ENCODE measurements around the gene DIO1. TPM values are rescaled to one million over a fixed set of nuclear protein-coding genes. Genes with fewer than 3 reads are reported as not detected.

The DIO1 gene
- polyA plus RNA-seq, 1 of the 3 experiments (the other 2 are of a cell fraction): not detected

DNA sequence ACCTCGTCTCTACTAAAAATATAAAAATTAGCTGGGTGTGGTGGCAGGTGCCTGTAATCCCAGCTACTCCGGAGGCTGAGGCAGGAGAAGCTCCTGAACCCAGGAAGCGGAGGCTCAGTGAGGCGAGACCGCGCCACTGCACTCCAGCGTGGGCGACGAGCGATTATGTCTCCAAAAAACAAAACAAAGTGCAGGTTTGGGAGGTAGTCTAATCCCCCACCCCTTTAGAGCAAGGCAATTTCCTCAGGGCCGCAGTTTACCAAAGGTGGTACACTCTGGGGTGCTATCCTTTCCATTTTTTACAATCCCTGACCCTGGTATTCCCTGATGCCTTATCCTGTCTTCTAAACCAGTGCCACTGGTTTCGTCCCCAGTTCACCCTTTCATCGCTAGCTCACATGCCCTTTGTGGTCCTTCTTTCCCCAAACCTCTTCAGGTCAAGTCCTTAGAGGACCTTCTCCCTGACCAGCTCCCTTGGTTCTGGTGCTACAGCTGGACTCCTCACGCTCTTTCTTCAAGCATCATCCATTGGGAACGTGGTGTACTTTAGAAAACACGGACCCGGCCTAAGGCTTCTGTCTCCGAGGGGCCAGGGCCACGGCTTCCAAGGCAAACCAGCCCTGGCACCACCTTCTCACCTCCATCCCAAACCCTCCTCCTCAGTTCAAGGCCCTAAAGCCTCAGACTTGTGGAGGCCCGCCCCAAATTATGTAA lies 50.6 kb downstream of the DIO1 start (continued):
- TF ChIP-seq EP300 (IDR thresholded peaks at IDR 0.05; ENCODE audit: borderline replicate concordance in 1 of 2, low read depth in 1 of 2, low read length in 1 of 2) (no peak), FOXJ3 (CRISPR knock-in tag; IDR thresholded peaks at IDR 0.05) (no peak), YY1 (IDR thresholded peaks at IDR 0.05; ENCODE audit: low read depth) (no peak), GABPA (IDR thresholded peaks at IDR 0.05; ENCODE audit: low read depth) (no peak), SMC3 (IDR thresholded peaks at IDR 0.05; ENCODE audit: low read depth, low read length) (no peak), JUND (IDR thresholded peaks at IDR 0.05) (no peak), RFX5 (IDR thresholded peaks at IDR 0.05; ENCODE audit: low read length) (no peak)

DNA sequence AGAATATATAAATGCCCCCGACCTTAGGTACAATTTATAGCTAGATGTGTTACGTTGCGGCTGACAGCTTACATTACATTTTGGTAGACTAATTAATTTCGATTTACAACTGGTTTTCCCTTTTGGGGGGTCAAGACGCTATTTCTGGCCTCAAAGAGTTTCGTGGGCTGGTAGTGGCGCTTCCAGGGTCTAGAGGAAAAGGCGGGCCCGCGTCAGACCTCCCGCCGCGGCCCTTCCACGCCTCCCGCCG lies 51.1 kb downstream of the DIO1 start:
- Histone ChIP-seq H3K4me1 (ENCODE audit: control insufficient read depth in 1 of 2, insufficient read depth in 2 of 2, low read depth in 1 of 2, low read length in 1 of 2) (peaks cover 11 to 28% of the 10 kb centered on the region in 2 experiments; a peak in 2 of 4 replicates), H3K36me3 (replicated peaks in 1 of 2; ENCODE audit: control insufficient read depth in 1 of 2, insufficient read depth in 2 of 2, low read length in 1 of 2) (peaks cover 11 to 16% of the 10 kb centered on the region in 2 experiments), H3K27me3 (ENCODE audit: insufficient read depth) (no peaks in the 10 kb centered on the region), H3K9me3 (no peaks in the 10 kb centered on the region), H3K9ac (peak overlapping the region; percentile 83), H3K27ac (ENCODE audit: low read depth in 2 of 2, low read length in 1 of 2) (peak overlapping the region; percentile 74 to 85), H3K9me2 (no peaks in the 10 kb centered on the region), H3K4me3 (ENCODE audit: low read depth in 2 of 2, low read length in 1 of 2) (peak overlapping the region; percentile 72 to 95), H4K20me1 (ENCODE audit: insufficient read depth) (peaks cover 12% of the 10 kb centered on the region), H2AFZ (ENCODE audit: low read depth) (peak overlapping the region; percentile 79; the same call in 1 of the 2 replicates), H3F3A (replicated peaks; ENCODE audit: insufficient read depth) (no peaks in the 10 kb centered on the region), H3K79me2 (ENCODE audit: insufficient read depth) (peaks cover 77% of the 10 kb centered on the region), H3K4me2 (peak overlapping the region; percentile 75)
- 2% methylated on average over 16 of the region's 16 CpGs for WGBS (ENCODE audit: low lambda C conversion rate)
- TF ChIP-seq, protein P1, sequence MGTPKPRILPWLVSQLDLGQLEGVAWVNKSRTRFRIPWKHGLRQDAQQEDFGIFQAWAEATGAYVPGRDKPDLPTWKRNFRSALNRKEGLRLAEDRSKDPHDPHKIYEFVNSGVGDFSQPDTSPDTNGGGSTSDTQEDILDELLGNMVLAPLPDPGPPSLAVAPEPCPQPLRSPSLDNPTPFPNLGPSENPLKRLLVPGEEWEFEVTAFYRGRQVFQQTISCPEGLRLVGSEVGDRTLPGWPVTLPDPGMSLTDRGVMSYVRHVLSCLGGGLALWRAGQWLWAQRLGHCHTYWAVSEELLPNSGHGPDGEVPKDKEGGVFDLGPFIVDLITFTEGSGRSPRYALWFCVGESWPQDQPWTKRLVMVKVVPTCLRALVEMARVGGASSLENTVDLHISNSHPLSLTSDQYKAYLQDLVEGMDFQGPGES (IDR thresholded peaks at IDR 0.05; ENCODE audit: low read depth, low read length): no peak
- TF ChIP-seq RCOR1 (IDR thresholded peaks at IDR 0.05; ENCODE audit: low read length): no peak
- TF ChIP-seq EZH2phosphoT487 (IDR thresholded peaks at IDR 0.05; ENCODE audit: borderline replicate concordance, low read depth): no peak
- no peak for DNase-seq
- CTCF ChIA-PET: interaction anchor here (0.7 to 11.2 kb wide), 4 partner anchors 50 to 104 kb away, joined by 3 to 100 read pairs (median 3); no protein-coding TSS in a partner anchor
- POLR2A ChIA-PET: interaction anchor here (0.9 to 1.6 kb wide), 6 partner anchors 9 to 107 kb away, joined by 3 to 5 read pairs (median 4); partner anchors contain the start of gene TMEM59

DNA sequence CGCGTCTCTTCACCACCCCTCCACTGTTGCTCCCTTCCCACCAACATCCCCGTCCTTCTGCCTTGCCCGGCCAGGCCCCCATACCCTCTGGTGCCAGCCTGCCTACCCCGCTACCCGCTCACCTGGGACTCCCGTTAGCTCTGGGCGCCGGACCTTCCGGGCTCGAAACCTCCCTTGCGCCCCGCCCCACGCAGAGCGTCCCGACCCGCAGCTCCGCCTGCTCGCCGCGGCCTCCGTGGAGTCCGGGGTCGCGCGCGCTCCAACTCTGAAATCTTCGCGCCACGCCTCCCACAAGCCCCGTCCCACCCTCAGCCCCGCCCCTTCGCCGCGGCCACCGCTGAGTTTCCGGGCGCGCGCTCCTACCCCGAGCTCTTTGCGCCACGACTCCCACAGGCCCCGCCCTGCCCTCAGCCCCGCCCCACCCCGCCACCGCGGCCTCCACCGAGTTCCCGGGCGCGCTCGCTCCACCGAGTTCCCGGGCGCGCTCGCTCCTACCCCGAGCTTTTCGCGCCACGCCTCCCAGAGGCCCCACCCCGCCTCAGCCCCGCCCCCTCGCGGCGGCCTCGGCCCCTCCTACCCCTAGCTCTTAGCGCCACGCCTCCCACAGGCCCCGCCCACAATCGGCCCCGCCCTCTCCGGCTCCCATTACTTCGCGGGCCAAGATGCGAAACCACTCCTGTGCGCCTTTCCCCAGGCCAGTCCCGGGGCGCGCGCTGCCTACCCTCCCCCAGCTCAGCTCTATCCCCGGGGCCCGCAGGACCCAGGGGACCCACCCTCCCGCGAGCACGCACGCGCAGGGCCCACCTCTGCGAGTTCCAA lies 51.7 kb downstream of the DIO1 start, which contains the start of gene IFT25:
IFT25 (minus strand) TSS at position 267 of the 819 bp plus-strand sequence. CDS start 5,617 bp downstream, outside the sequence.
- peaks cover 15% of the 10 kb centered on the region for H4K20me1 ChIP-seq (ENCODE audit: insufficient read depth)
- 2% methylated on average over 36 of the region's 90 CpGs for WGBS (ENCODE audit: low lambda C conversion rate)
- peaks cover 11 to 31% of the 10 kb centered on the region in 2 experiments; a peak in 2 of 4 replicates for H3K4me1 ChIP-seq (ENCODE audit: control insufficient read depth in 1 of 2, insufficient read depth in 2 of 2, low read depth in 1 of 2, low read length in 1 of 2)
- peak within 1 kb of the TSS; percentile 79 to 92 for H3K27ac ChIP-seq (ENCODE audit: low read depth in 2 of 2, low read length in 1 of 2)
- DNase-seq: peak; percentile 97
- H3K9me3 ChIP-seq: no peaks in the 10 kb centered on the region
- CTCF ChIA-PET: interaction anchor here (0.7 to 11.2 kb wide), 7 partner anchors 13 to 501 kb away, joined by 3 to 100 read pairs (median 3); no protein-coding TSS in a partner anchor
- peak within 1 kb of the TSS; percentile 72 to 95 for H3K4me3 ChIP-seq (ENCODE audit: low read depth in 2 of 2, low read length in 1 of 2)
- POLR2A ChIA-PET: interaction anchor here (0.8 to 1.6 kb wide), 8 partner anchors 9 to 153 kb away, joined by 3 to 5 read pairs (median 4); partner anchors contain the start of genes TMEM59 and YIPF1
- H3K36me3 ChIP-seq (replicated peaks in 1 of 2; ENCODE audit: control insufficient read depth in 1 of 2, insufficient read depth in 2 of 2, low read length in 1 of 2): peaks cover 14 to 20% of the 10 kb centered on the region in 2 experiments
- H2AFZ ChIP-seq (ENCODE audit: low read depth): peak within 1 kb of the TSS; percentile 79; the same call in 1 of the 2 replicates
- peak within 1 kb of the TSS; percentile 93 for H3K4me2 ChIP-seq
- no peaks in the 10 kb centered on the region for H3F3A ChIP-seq (replicated peaks; ENCODE audit: insufficient read depth)
- H3K9me2 ChIP-seq: no peaks in the 10 kb centered on the region
- H3K79me2 ChIP-seq (ENCODE audit: insufficient read depth): peaks cover 81% of the 10 kb centered on the region
- peak within 1 kb of the TSS; percentile 83 for H3K9ac ChIP-seq
- no peaks in the 10 kb centered on the region for H3K27me3 ChIP-seq (ENCODE audit: insufficient read depth)
- TF ChIP-seq EZH2phosphoT487 (IDR thresholded peaks at IDR 0.05; ENCODE audit: borderline replicate concordance, low read depth): no peak
- TF ChIP-seq, protein P2, sequence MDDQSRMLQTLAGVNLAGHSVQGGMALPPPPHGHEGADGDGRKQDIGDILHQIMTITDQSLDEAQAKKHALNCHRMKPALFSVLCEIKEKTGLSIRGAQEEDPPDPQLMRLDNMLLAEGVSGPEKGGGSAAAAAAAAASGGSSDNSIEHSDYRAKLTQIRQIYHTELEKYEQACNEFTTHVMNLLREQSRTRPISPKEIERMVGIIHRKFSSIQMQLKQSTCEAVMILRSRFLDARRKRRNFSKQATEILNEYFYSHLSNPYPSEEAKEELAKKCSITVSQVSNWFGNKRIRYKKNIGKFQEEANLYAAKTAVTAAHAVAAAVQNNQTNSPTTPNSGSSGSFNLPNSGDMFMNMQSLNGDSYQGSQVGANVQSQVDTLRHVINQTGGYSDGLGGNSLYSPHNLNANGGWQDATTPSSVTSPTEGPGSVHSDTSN (IDR thresholded peaks at IDR 0.05): no peak
- TF ChIP-seq TEAD4 (IDR thresholded peaks at IDR 0.05; ENCODE audit: borderline replicate concordance, insufficient read depth): no peak
- peak; percentile 50; the same call in 1 of the 2 replicates for TF ChIP-seq SIN3A (IDR thresholded peaks at IDR 0.05; ENCODE audit: borderline replicate concordance, low read depth, low read length)
- TF ChIP-seq, protein P3, sequence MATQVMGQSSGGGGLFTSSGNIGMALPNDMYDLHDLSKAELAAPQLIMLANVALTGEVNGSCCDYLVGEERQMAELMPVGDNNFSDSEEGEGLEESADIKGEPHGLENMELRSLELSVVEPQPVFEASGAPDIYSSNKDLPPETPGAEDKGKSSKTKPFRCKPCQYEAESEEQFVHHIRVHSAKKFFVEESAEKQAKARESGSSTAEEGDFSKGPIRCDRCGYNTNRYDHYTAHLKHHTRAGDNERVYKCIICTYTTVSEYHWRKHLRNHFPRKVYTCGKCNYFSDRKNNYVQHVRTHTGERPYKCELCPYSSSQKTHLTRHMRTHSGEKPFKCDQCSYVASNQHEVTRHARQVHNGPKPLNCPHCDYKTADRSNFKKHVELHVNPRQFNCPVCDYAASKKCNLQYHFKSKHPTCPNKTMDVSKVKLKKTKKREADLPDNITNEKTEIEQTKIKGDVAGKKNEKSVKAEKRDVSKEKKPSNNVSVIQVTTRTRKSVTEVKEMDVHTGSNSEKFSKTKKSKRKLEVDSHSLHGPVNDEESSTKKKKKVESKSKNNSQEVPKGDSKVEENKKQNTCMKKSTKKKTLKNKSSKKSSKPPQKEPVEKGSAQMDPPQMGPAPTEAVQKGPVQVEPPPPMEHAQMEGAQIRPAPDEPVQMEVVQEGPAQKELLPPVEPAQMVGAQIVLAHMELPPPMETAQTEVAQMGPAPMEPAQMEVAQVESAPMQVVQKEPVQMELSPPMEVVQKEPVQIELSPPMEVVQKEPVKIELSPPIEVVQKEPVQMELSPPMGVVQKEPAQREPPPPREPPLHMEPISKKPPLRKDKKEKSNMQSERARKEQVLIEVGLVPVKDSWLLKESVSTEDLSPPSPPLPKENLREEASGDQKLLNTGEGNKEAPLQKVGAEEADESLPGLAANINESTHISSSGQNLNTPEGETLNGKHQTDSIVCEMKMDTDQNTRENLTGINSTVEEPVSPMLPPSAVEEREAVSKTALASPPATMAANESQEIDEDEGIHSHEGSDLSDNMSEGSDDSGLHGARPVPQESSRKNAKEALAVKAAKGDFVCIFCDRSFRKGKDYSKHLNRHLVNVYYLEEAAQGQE (IDR thresholded peaks at IDR 0.05; ENCODE audit: low read depth, low read length): no peak
- TF ChIP-seq, protein P4, sequence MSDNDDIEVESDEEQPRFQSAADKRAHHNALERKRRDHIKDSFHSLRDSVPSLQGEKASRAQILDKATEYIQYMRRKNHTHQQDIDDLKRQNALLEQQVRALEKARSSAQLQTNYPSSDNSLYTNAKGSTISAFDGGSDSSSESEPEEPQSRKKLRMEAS (IDR thresholded peaks at IDR 0.05; ENCODE audit: low read depth): no peak
- no peak for TF ChIP-seq EP300 (IDR thresholded peaks at IDR 0.05; ENCODE audit: borderline replicate concordance in 1 of 2, low read depth in 1 of 2, low read length in 1 of 2)
- TF ChIP-seq RAD21 (IDR thresholded peaks at IDR 0.05; ENCODE audit: low read length): no peak
- TF ChIP-seq NFIC (IDR thresholded peaks at IDR 0.05; ENCODE audit: borderline replicate concordance): no peak

Data from SK-N-SH (cell line).